ENCODE data around the gene IFT22. TPM values are rescaled to one million over a fixed set of nuclear protein-coding genes. Genes with fewer than 3 reads are reported as not detected.

The IFT22 gene
- total RNA-seq, 1 experiment from 2014 or later, result 15.5 TPM

DNA sequence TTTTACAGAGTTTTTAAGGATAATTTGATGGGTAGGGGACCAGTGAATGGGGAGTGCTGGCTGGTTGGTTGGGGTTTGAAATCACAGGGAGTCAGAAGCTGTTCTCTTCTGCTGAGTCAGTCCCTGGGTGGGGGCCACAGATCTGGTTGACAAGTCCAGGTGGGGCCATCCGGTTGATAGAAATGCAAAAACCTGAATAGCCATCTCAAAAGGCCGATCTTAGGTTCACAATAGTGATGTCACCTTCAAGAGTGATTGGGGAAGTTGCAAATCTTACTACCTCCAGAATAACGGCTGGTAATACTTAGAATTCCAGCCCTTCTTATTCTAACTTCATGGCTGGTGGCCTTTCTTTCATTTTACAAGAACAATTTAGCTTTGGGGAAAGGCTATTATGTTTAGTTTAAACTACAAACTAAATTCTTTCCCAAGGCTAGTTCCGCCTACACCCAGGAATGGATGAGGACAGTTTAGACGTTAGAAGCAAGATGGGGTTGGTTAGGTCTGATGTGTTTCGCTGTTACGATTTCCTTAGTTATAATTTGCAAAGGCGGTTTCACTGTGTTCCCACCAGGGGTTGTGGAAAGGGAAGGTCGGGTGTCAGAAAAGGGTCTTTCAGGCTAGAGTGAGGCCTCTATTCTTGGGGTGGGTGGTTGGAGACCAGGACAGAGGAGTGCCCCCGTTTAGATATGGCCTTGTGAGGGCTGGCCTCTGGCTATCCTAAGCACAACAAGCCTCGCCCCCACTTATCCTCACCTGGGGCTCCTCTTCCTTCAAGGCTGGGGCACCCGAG is 27.4 kb downstream of the IFT22 start:
- H3K27me3 Mint-ChIP-seq (ENCODE audit: low read depth), result no peaks in the 10 kb centered on the region
- H3K4me3 Mint-ChIP-seq, result peak overlapping the region; percentile 36
- POLR2A ChIA-PET, result interaction anchor here (0.5 to 2.4 kb wide), 6 partner anchors 8 to 865 kb away, joined by 3 to 19 read pairs (median 6); no protein-coding TSS in a partner anchor
- TF ChIP-seq ZNF232 (CRISPR knock-in tag; IDR thresholded peaks at IDR 0.05) (no peak), NFATC4 (CRISPR knock-in tag; IDR thresholded peaks at IDR 0.05) (no peak; the same call in 1 of the 2 replicates), GTF2I (CRISPR knock-in tag; conservative IDR thresholded peaks at IDR 0.05) (no peak), FOXK1 (CRISPR knock-in tag; IDR thresholded peaks at IDR 0.05) (peak; percentile 31; the same call in 1 of the 2 replicates), TEAD4 (CRISPR knock-in tag; IDR thresholded peaks at IDR 0.05) (peak; percentile 78; the same call in 1 of the 2 replicates), CREB1 (CRISPR knock-in tag; IDR thresholded peaks at IDR 0.05) (no peak), ZNF396 (CRISPR knock-in tag; IDR thresholded peaks at IDR 0.05; ENCODE audit: borderline replicate concordance) (peak; percentile 42; the same call in 1 of the 2 replicates), ZNF317 (CRISPR knock-in tag; IDR thresholded peaks at IDR 0.05; ENCODE audit: borderline replicate concordance, low read depth) (no peak), ATF1 (CRISPR knock-in tag; IDR thresholded peaks at IDR 0.05) (no peak), OVOL2 (CRISPR knock-in tag; IDR thresholded peaks at IDR 0.05; ENCODE audit: borderline replicate concordance) (no peak), TP53 (CRISPR knock-in tag; IDR thresholded peaks at IDR 0.05) (0 out of 2 replicates have a peak, but pooled peaks have one; percentile 47)
- TF ChIP-seq, protein P1, sequence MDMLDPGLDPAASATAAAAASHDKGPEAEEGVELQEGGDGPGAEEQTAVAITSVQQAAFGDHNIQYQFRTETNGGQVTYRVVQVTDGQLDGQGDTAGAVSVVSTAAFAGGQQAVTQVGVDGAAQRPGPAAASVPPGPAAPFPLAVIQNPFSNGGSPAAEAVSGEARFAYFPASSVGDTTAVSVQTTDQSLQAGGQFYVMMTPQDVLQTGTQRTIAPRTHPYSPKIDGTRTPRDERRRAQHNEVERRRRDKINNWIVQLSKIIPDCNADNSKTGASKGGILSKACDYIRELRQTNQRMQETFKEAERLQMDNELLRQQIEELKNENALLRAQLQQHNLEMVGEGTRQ (CRISPR knock-in tag; IDR thresholded peaks at IDR 0.05), result peak; percentile 37; the same call in 1 of the 2 replicates
- TF ChIP-seq, protein P2, sequence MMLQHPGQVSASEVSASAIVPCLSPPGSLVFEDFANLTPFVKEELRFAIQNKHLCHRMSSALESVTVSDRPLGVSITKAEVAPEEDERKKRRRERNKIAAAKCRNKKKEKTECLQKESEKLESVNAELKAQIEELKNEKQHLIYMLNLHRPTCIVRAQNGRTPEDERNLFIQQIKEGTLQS (CRISPR knock-in tag; conservative IDR thresholded peaks at IDR 0.05), result no peak
- TF ChIP-seq, protein P3, sequence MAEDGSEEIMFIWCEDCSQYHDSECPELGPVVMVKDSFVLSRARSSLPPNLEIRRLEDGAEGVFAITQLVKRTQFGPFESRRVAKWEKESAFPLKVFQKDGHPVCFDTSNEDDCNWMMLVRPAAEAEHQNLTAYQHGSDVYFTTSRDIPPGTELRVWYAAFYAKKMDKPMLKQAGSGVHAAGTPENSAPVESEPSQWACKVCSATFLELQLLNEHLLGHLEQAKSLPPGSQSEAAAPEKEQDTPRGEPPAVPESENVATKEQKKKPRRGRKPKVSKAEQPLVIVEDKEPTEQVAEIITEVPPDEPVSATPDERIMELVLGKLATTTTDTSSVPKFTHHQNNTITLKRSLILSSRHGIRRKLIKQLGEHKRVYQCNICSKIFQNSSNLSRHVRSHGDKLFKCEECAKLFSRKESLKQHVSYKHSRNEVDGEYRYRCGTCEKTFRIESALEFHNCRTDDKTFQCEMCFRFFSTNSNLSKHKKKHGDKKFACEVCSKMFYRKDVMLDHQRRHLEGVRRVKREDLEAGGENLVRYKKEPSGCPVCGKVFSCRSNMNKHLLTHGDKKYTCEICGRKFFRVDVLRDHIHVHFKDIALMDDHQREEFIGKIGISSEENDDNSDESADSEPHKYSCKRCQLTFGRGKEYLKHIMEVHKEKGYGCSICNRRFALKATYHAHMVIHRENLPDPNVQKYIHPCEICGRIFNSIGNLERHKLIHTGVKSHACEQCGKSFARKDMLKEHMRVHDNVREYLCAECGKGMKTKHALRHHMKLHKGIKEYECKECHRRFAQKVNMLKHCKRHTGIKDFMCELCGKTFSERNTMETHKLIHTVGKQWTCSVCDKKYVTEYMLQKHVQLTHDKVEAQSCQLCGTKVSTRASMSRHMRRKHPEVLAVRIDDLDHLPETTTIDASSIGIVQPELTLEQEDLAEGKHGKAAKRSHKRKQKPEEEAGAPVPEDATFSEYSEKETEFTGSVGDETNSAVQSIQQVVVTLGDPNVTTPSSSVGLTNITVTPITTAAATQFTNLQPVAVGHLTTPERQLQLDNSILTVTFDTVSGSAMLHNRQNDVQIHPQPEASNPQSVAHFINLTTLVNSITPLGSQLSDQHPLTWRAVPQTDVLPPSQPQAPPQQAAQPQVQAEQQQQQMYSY (CRISPR knock-in tag; IDR thresholded peaks at IDR 0.05), result no peak
- TF ChIP-seq, protein P4, sequence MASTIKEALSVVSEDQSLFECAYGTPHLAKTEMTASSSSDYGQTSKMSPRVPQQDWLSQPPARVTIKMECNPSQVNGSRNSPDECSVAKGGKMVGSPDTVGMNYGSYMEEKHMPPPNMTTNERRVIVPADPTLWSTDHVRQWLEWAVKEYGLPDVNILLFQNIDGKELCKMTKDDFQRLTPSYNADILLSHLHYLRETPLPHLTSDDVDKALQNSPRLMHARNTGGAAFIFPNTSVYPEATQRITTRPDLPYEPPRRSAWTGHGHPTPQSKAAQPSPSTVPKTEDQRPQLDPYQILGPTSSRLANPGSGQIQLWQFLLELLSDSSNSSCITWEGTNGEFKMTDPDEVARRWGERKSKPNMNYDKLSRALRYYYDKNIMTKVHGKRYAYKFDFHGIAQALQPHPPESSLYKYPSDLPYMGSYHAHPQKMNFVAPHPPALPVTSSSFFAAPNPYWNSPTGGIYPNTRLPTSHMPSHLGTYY (CRISPR knock-in tag; IDR thresholded peaks at IDR 0.05), result no peak
- TF ChIP-seq, protein P5, sequence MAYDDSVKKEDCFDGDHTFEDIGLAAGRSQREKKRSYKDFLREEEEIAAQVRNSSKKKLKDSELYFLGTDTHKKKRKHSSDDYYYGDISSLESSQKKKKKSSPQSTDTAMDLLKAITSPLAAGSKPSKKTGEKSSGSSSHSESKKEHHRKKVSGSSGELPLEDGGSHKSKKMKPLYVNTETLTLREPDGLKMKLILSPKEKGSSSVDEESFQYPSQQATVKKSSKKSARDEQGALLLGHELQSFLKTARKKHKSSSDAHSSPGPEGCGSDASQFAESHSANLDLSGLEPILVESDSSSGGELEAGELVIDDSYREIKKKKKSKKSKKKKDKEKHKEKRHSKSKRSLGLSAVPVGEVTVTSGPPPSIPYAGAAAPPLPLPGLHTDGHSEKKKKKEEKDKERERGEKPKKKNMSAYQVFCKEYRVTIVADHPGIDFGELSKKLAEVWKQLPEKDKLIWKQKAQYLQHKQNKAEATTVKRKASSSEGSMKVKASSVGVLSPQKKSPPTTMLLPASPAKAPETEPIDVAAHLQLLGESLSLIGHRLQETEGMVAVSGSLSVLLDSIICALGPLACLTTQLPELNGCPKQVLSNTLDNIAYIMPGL (CRISPR knock-in tag; IDR thresholded peaks at IDR 0.05), result 0 out of 2 replicates have a peak, but pooled peaks have one; percentile 46
- TF ChIP-seq, protein P6, sequence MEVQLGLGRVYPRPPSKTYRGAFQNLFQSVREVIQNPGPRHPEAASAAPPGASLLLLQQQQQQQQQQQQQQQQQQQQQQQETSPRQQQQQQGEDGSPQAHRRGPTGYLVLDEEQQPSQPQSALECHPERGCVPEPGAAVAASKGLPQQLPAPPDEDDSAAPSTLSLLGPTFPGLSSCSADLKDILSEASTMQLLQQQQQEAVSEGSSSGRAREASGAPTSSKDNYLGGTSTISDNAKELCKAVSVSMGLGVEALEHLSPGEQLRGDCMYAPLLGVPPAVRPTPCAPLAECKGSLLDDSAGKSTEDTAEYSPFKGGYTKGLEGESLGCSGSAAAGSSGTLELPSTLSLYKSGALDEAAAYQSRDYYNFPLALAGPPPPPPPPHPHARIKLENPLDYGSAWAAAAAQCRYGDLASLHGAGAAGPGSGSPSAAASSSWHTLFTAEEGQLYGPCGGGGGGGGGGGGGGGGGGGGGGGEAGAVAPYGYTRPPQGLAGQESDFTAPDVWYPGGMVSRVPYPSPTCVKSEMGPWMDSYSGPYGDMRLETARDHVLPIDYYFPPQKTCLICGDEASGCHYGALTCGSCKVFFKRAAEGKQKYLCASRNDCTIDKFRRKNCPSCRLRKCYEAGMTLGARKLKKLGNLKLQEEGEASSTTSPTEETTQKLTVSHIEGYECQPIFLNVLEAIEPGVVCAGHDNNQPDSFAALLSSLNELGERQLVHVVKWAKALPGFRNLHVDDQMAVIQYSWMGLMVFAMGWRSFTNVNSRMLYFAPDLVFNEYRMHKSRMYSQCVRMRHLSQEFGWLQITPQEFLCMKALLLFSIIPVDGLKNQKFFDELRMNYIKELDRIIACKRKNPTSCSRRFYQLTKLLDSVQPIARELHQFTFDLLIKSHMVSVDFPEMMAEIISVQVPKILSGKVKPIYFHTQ (CRISPR knock-in tag; IDR thresholded peaks at IDR 0.05), result no peak; the same call in 1 of the 2 replicates
- TF ChIP-seq, protein P7, sequence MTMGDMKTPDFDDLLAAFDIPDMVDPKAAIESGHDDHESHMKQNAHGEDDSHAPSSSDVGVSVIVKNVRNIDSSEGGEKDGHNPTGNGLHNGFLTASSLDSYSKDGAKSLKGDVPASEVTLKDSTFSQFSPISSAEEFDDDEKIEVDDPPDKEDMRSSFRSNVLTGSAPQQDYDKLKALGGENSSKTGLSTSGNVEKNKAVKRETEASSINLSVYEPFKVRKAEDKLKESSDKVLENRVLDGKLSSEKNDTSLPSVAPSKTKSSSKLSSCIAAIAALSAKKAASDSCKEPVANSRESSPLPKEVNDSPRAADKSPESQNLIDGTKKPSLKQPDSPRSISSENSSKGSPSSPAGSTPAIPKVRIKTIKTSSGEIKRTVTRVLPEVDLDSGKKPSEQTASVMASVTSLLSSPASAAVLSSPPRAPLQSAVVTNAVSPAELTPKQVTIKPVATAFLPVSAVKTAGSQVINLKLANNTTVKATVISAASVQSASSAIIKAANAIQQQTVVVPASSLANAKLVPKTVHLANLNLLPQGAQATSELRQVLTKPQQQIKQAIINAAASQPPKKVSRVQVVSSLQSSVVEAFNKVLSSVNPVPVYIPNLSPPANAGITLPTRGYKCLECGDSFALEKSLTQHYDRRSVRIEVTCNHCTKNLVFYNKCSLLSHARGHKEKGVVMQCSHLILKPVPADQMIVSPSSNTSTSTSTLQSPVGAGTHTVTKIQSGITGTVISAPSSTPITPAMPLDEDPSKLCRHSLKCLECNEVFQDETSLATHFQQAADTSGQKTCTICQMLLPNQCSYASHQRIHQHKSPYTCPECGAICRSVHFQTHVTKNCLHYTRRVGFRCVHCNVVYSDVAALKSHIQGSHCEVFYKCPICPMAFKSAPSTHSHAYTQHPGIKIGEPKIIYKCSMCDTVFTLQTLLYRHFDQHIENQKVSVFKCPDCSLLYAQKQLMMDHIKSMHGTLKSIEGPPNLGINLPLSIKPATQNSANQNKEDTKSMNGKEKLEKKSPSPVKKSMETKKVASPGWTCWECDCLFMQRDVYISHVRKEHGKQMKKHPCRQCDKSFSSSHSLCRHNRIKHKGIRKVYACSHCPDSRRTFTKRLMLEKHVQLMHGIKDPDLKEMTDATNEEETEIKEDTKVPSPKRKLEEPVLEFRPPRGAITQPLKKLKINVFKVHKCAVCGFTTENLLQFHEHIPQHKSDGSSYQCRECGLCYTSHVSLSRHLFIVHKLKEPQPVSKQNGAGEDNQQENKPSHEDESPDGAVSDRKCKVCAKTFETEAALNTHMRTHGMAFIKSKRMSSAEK (CRISPR knock-in tag; IDR thresholded peaks at IDR 0.05; ENCODE audit: borderline replicate concordance), result peak; percentile 26; the same call in 1 of the 2 replicates
- TF ChIP-seq, protein P8, sequence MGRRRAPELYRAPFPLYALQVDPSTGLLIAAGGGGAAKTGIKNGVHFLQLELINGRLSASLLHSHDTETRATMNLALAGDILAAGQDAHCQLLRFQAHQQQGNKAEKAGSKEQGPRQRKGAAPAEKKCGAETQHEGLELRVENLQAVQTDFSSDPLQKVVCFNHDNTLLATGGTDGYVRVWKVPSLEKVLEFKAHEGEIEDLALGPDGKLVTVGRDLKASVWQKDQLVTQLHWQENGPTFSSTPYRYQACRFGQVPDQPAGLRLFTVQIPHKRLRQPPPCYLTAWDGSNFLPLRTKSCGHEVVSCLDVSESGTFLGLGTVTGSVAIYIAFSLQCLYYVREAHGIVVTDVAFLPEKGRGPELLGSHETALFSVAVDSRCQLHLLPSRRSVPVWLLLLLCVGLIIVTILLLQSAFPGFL (CRISPR knock-in tag; IDR thresholded peaks at IDR 0.05; ENCODE audit: borderline replicate concordance), result no peak

More for the DNA sequence above, 27.4 kb downstream of the IFT22 start:
- Mint-ChIP-seq H3K9me3 (no peaks in the 10 kb centered on the region), H3K27ac (peak overlapping the region; percentile 99), H3K36me3 (no peaks in the 10 kb centered on the region), H3K4me1 (peaks cover 65% of the 10 kb centered on the region)
- peak; percentile 85 for DNase-seq (ENCODE audit: low spot score)
- CTCF ChIA-PET, result interaction anchor here (0.6 to 4.2 kb wide), 10 partner anchors 12 to 309 kb away, joined by 3 to 15 read pairs (median 6); partner anchors contain the start of genes COL26A1, IFT22, PLOD3 and ZNHIT1
- peak; percentile 64 for ATAC-seq
